Neural crest cell (in vitro differentiated cells): Measurements from ENCODE around the gene GLT8D2. TPM values are rescaled to one million over a fixed set of nuclear protein-coding genes. Genes with fewer than 3 reads are reported as not detected.

Experiments used
- DNase-seq: peaks from one replicate; pipeline ENCODE4 v3.0.0; 2021; ENCODE audit warnings: low read depth, mixed read lengths, low spot score
- H3K27ac Mint-ChIP-seq: one replicate; pipeline ENCODE4 v1.8.0; 2021; ENCODE audit warnings: mild to moderate bottlenecking, mixed read lengths; ENCODE audit not compliant: unreplicated experiment
- H3K27me3 Mint-ChIP-seq: 2 replicates; pipeline ENCODE4 v1.8.0; 2021; ENCODE audit warnings: low read depth, mild to moderate bottlenecking, mixed read lengths
- H3K36me3 Mint-ChIP-seq: 2 replicates; pipeline ENCODE4 v1.8.0; 2021; ENCODE audit warnings: low read depth, mild to moderate bottlenecking, mixed read lengths
- H3K4me1 Mint-ChIP-seq: 2 replicates; pipeline ENCODE4 v1.8.0; 2021; ENCODE audit warnings: mixed read lengths
- H3K4me3 Mint-ChIP-seq: one replicate; pipeline ENCODE4 v1.8.0; 2021; ENCODE audit warnings: mild to moderate bottlenecking, mixed read lengths
- H3K9me3 Mint-ChIP-seq: 2 replicates; pipeline ENCODE4 v1.8.0; 2021; ENCODE audit warnings: mixed read lengths
- CTCF ChIP-seq: fragments of 200-600 bp; sonication (generic); conservative IDR thresholded peaks from 2 replicates; pipeline ENCODE4 v1.5.0; 2021; ENCODE audit warnings: antibody characterized with exemption, mild to moderate bottlenecking
- total RNA-seq: library from RNA; stranded (reverse); gene quantifications from 2 replicates; pipeline ENCODE4 v1.2.1, GENCODE V29; 2021

GLT8D2 gene
- total RNA-seq, 1 donor from 2014 or later, result 1.5 TPM

- Mint-ChIP-seq H3K27me3 (peaks cover 6% of the 10 kb centered on the region), H3K27ac (no peak overlapping the region), H3K4me1 (no peaks in the 10 kb centered on the region), H3K4me3 (no peak overlapping the region), H3K9me3 (no peaks in the 10 kb centered on the region), H3K36me3 (no peaks in the 10 kb centered on the region)
- no peak for TF ChIP-seq CTCF
- no peak for DNase-seq
These were observed 55.8 kb downstream of the GLT8D2 start for GRCh38 chr12:103994235-103994634.

- DNase-seq, result no peak
- no peak for TF ChIP-seq CTCF
- Mint-ChIP-seq H3K4me3 (no peak overlapping the region), H3K27me3 (no peaks in the 10 kb centered on the region), H3K4me1 (no peaks in the 10 kb centered on the region), H3K27ac (no peak overlapping the region), H3K9me3 (no peaks in the 10 kb centered on the region), H3K36me3 (peaks cover 8% of the 10 kb centered on the region)
These were observed 63.2 kb downstream of the GLT8D2 start for GRCh38 chr12:103986829-103987228.

GRCh38 chr12:103978384-103978982, 71.5 kb downstream of the GLT8D2 start:
- Mint-ChIP-seq H3K4me3 (no peak overlapping the region), H3K4me1 (no peaks in the 10 kb centered on the region), H3K36me3 (peaks cover 15% of the 10 kb centered on the region), H3K27me3 (no peaks in the 10 kb centered on the region), H3K27ac (no peak overlapping the region), H3K9me3 (no peaks in the 10 kb centered on the region)
- DNase-seq, result no peak
- no peak for TF ChIP-seq CTCF

- Mint-ChIP-seq H3K4me1 (peaks cover 3% of the 10 kb centered on the region), H3K9me3 (no peaks in the 10 kb centered on the region), H3K36me3 (peaks cover 10% of the 10 kb centered on the region), H3K27ac (no peak overlapping the region), H3K4me3 (no peak overlapping the region), H3K27me3 (no peaks in the 10 kb centered on the region)
- no peak for DNase-seq
- TF ChIP-seq CTCF, result no peak
These were observed 74.6 kb downstream of the GLT8D2 start for GRCh38 chr12:103975368-103975767.

GRCh38 chr12:103973909-103974308, 76.1 kb downstream of the GLT8D2 start:
- TF ChIP-seq CTCF, result no peak
- Mint-ChIP-seq H3K27me3 (no peaks in the 10 kb centered on the region), H3K27ac (peak overlapping the region; percentile 43), H3K4me3 (no peak overlapping the region), H3K4me1 (peaks cover 9% of the 10 kb centered on the region), H3K9me3 (no peaks in the 10 kb centered on the region), H3K36me3 (peaks cover 10% of the 10 kb centered on the region)
- no peak for DNase-seq

- H3K9me3 Mint-ChIP-seq, result no peaks in the 10 kb centered on the region
- H3K4me1 Mint-ChIP-seq, result peaks cover 42% of the 10 kb centered on the region
- no peak for DNase-seq
- TF ChIP-seq CTCF, result no peak
- no peaks in the 10 kb centered on the region for H3K36me3 Mint-ChIP-seq
- peak overlapping the region; percentile 75 for H3K4me3 Mint-ChIP-seq
- no peak overlapping the region for H3K27ac Mint-ChIP-seq
- H3K27me3 Mint-ChIP-seq, result no peaks in the 10 kb centered on the region
These were observed 80.6 kb downstream of the GLT8D2 start for GRCh38 chr12:103969391-103969790.
